ENCODE measurements around the gene SH3RF3.

DNA sequence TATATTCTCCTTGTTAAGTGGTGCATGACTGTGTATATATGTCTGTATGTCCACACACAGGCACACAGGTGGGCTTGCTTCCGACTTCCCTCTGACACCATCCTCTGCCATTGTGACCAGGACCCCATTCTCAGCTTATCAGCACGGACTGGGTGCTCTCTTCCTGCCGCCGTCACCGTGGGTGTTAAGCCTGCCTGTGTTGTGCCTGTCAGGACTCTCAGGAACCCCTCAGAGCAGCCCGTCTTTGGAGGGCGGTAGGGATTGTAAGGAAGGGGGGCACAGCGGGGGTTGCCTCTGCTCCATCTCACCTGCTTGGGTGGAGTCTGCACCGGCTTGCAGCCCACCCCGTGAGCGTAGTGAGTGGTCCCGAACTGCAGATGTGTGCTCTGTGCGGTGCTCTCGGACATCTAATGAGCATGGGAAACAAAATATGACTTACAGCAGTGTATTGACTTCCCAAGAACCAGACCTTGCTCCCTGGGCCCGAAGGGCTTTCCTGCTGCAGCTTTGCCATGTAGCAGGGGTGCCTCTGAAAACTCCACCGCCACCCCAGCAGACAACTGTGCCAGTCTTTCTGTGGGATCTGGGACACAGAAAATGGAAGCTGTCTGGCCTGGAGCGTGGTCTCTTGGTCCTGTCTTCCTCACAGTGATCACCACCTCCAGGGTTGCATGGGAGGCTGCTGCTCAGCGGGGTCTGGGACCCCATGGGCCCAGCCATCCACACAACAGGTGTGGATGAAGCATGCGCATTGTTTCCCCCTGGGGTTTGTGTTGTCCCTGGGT, 58.9 kb downstream of the SH3RF3 start:
- TF ChIP-seq POLR2A (IDR thresholded peaks at IDR 0.05; ENCODE audit: low read depth, low read length) (no peak), SUZ12 (IDR thresholded peaks at IDR 0.05; ENCODE audit: unreplicated experiment) (no peak), EZH2 (IDR thresholded peaks at IDR 0.05; ENCODE audit: borderline replicate concordance, control insufficient read depth, low read depth, low read length) (no peak), MYC (IDR thresholded peaks at IDR 0.05; ENCODE audit: insufficient read depth, insufficient read length, insufficient replicate concordance, low read length, severe bottlenecking) (no peak), ZNF24 (IDR thresholded peaks at IDR 0.05) (no peak), ATF7 (IDR thresholded peaks at IDR 0.05; ENCODE audit: low read depth) (no peak)
- TF ChIP-seq, protein P1, sequence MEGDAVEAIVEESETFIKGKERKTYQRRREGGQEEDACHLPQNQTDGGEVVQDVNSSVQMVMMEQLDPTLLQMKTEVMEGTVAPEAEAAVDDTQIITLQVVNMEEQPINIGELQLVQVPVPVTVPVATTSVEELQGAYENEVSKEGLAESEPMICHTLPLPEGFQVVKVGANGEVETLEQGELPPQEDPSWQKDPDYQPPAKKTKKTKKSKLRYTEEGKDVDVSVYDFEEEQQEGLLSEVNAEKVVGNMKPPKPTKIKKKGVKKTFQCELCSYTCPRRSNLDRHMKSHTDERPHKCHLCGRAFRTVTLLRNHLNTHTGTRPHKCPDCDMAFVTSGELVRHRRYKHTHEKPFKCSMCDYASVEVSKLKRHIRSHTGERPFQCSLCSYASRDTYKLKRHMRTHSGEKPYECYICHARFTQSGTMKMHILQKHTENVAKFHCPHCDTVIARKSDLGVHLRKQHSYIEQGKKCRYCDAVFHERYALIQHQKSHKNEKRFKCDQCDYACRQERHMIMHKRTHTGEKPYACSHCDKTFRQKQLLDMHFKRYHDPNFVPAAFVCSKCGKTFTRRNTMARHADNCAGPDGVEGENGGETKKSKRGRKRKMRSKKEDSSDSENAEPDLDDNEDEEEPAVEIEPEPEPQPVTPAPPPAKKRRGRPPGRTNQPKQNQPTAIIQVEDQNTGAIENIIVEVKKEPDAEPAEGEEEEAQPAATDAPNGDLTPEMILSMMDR (IDR thresholded peaks at IDR 0.05 in 2 of 3, conservative IDR thresholded peaks at IDR 0.05 in 1 of 3; ENCODE audit: control insufficient read depth in 2 of 3, extremely low read depth in 1 of 3, insufficient read depth in 1 of 3, low read depth in 3 of 3, low read length in 3 of 3) = no peak
- TF ChIP-seq, protein P2, sequence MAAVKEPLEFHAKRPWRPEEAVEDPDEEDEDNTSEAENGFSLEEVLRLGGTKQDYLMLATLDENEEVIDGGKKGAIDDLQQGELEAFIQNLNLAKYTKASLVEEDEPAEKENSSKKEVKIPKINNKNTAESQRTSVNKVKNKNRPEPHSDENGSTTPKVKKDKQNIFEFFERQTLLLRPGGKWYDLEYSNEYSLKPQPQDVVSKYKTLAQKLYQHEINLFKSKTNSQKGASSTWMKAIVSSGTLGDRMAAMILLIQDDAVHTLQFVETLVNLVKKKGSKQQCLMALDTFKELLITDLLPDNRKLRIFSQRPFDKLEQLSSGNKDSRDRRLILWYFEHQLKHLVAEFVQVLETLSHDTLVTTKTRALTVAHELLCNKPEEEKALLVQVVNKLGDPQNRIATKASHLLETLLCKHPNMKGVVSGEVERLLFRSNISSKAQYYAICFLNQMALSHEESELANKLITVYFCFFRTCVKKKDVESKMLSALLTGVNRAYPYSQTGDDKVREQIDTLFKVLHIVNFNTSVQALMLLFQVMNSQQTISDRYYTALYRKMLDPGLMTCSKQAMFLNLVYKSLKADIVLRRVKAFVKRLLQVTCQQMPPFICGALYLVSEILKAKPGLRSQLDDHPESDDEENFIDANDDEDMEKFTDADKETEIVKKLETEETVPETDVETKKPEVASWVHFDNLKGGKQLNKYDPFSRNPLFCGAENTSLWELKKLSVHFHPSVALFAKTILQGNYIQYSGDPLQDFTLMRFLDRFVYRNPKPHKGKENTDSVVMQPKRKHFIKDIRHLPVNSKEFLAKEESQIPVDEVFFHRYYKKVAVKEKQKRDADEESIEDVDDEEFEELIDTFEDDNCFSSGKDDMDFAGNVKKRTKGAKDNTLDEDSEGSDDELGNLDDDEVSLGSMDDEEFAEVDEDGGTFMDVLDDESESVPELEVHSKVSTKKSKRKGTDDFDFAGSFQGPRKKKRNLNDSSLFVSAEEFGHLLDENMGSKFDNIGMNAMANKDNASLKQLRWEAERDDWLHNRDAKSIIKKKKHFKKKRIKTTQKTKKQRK (IDR thresholded peaks at IDR 0.05; ENCODE audit: low read depth, low read length) = no peak
- TF ChIP-seq, protein P3, sequence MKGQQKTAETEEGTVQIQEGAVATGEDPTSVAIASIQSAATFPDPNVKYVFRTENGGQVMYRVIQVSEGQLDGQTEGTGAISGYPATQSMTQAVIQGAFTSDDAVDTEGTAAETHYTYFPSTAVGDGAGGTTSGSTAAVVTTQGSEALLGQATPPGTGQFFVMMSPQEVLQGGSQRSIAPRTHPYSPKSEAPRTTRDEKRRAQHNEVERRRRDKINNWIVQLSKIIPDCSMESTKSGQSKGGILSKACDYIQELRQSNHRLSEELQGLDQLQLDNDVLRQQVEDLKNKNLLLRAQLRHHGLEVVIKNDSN (IDR thresholded peaks at IDR 0.05; ENCODE audit: borderline replicate concordance, extremely low read length, insufficient read depth, low read depth, low read length) = no peak
- TF ChIP-seq, protein P4, sequence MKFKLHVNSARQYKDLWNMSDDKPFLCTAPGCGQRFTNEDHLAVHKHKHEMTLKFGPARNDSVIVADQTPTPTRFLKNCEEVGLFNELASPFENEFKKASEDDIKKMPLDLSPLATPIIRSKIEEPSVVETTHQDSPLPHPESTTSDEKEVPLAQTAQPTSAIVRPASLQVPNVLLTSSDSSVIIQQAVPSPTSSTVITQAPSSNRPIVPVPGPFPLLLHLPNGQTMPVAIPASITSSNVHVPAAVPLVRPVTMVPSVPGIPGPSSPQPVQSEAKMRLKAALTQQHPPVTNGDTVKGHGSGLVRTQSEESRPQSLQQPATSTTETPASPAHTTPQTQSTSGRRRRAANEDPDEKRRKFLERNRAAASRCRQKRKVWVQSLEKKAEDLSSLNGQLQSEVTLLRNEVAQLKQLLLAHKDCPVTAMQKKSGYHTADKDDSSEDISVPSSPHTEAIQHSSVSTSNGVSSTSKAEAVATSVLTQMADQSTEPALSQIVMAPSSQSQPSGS (IDR thresholded peaks at IDR 0.05; ENCODE audit: low read length) = no peak
- TF ChIP-seq, protein P5, sequence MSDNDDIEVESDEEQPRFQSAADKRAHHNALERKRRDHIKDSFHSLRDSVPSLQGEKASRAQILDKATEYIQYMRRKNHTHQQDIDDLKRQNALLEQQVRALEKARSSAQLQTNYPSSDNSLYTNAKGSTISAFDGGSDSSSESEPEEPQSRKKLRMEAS (IDR thresholded peaks at IDR 0.05; ENCODE audit: low read depth, low read length) = no peak
- TF ChIP-seq, protein P6, sequence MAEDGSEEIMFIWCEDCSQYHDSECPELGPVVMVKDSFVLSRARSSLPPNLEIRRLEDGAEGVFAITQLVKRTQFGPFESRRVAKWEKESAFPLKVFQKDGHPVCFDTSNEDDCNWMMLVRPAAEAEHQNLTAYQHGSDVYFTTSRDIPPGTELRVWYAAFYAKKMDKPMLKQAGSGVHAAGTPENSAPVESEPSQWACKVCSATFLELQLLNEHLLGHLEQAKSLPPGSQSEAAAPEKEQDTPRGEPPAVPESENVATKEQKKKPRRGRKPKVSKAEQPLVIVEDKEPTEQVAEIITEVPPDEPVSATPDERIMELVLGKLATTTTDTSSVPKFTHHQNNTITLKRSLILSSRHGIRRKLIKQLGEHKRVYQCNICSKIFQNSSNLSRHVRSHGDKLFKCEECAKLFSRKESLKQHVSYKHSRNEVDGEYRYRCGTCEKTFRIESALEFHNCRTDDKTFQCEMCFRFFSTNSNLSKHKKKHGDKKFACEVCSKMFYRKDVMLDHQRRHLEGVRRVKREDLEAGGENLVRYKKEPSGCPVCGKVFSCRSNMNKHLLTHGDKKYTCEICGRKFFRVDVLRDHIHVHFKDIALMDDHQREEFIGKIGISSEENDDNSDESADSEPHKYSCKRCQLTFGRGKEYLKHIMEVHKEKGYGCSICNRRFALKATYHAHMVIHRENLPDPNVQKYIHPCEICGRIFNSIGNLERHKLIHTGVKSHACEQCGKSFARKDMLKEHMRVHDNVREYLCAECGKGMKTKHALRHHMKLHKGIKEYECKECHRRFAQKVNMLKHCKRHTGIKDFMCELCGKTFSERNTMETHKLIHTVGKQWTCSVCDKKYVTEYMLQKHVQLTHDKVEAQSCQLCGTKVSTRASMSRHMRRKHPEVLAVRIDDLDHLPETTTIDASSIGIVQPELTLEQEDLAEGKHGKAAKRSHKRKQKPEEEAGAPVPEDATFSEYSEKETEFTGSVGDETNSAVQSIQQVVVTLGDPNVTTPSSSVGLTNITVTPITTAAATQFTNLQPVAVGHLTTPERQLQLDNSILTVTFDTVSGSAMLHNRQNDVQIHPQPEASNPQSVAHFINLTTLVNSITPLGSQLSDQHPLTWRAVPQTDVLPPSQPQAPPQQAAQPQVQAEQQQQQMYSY (CRISPR knock-in tag; IDR thresholded peaks at IDR 0.05) = no peak

All from GM12878 (cell line).